ENCODE data around the gene RFC4. TPM values are rescaled to one million over a fixed set of nuclear protein-coding genes. Genes with fewer than 3 reads are reported as not detected.

The RFC4 gene
- total and polyA plus RNA-seq, 2 of the 4 experiments (the other 2 are of a cell fraction) = 19.5 to 27.9 TPM

GRCh38 chr3:186759231-186759930 is 46.9 kb downstream of the RFC4 start:
- no peak overlapping the region for H4K91ac ChIP-seq (ENCODE audit: insufficient read depth, low read depth, low read length)
- H2BK5ac ChIP-seq (ENCODE audit: low read depth, low read length, poor library complexity, severe bottlenecking) = no peak overlapping the region
- H2AK5ac ChIP-seq (ENCODE audit: low read depth, low read length) = no peak overlapping the region
- dilution Hi-C loops (cut with HindIII; ENCODE audit: low sequenced_read_pairs, unreplicated experiment) = no loop called here
- no peak overlapping the region for H3K9ac ChIP-seq (ENCODE audit: low read depth, low read length)
- no peaks in the 10 kb centered on the region for H3K27me3 ChIP-seq (ENCODE audit: control insufficient read depth, insufficient read depth, low read length)
- no peak overlapping the region for H2BK20ac ChIP-seq (ENCODE audit: low read depth, low read length)
- no peak overlapping the region for H3K4me2 ChIP-seq (ENCODE audit: low read depth, low read length)
- H2AFZ ChIP-seq (replicated peaks; ENCODE audit: low read length, poor library complexity) = no peak overlapping the region
- no peaks in the 10 kb centered on the region for H3K36me3 ChIP-seq (ENCODE audit: control insufficient read depth, insufficient read depth, low read length)
- no peak overlapping the region for H3K23ac ChIP-seq (ENCODE audit: low read depth, low read length)
- H3K9me1 ChIP-seq (ENCODE audit: insufficient read depth, low read length) = no peaks in the 10 kb centered on the region
- H3K18ac ChIP-seq (ENCODE audit: low read depth, low read length) = no peak overlapping the region
- POLR2A ChIA-PET (ENCODE audit: unreplicated experiment) = no interaction called here
- H3K4ac ChIP-seq (ENCODE audit: low read depth, low read length) = no peak overlapping the region
- H2AK9ac ChIP-seq (replicated peaks; ENCODE audit: low read depth, low read length, poor library complexity) = no peak overlapping the region
- H3K27ac ChIP-seq (ENCODE audit: insufficient read depth, low read length) = no peak overlapping the region
- no CpG with 5 or more reads among the region's 11 CpGs for WGBS, 2 experiments (ENCODE audit: extremely low coverage in 2 of 2, insufficient read length in 1 of 2)
- TF ChIP-seq USF2 (IDR thresholded peaks at IDR 0.05; ENCODE audit: low read depth, low read length) = no peak
- H2BK120ac ChIP-seq (ENCODE audit: low read depth, low read length) = no peak overlapping the region
- BruUV-seq (replicated peaks) = no TSS peak
- H4K5ac ChIP-seq (ENCODE audit: low read depth, low read length) = no peak overlapping the region
- CTCF ChIA-PET = no interaction called here
- H3K56ac ChIP-seq (ENCODE audit: extremely low read depth, insufficient read depth, low read length) = no peak overlapping the region
- no peak overlapping the region for H3K4me3 ChIP-seq (ENCODE audit: insufficient read depth, low read depth, low read length)
- no peak overlapping the region for H3K14ac ChIP-seq (replicated peaks; ENCODE audit: low read depth, low read length)
- H4K20me1 ChIP-seq (ENCODE audit: insufficient read depth, low read length) = no peaks in the 10 kb centered on the region
- no peak for ATAC-seq (ENCODE audit: low read depth)
- H3K9me3 ChIP-seq (ENCODE audit: control insufficient read depth, insufficient read depth, low read length) = no peaks in the 10 kb centered on the region
- intact Hi-C loops (cut with micrococcal nuclease) = no loop called here
- no peak overlapping the region for H2BK15ac ChIP-seq (ENCODE audit: low read depth, low read length)
- DNase-seq = no peak
- in situ Hi-C loops (cut with MboI; ENCODE audit: low sequenced_read_pairs) = no loop called here
- H3K4me1 ChIP-seq (ENCODE audit: control insufficient read depth, insufficient read depth, low read length) = no peaks in the 10 kb centered on the region
- no peaks in the 10 kb centered on the region for H3K79me1 ChIP-seq (ENCODE audit: low read depth in 1 of 2, low read length in 2 of 2)
- no peak overlapping the region for H4K8ac ChIP-seq (ENCODE audit: low read depth in 2 of 2, low read length in 2 of 2)
